ENCODE data around the gene NTRK3. TPM values are rescaled to one million over a fixed set of nuclear protein-coding genes. Genes with fewer than 3 reads are reported as not detected.

Gene NTRK3
- total RNA-seq, 1 experiment from 2014 or later: not detected

DNA sequence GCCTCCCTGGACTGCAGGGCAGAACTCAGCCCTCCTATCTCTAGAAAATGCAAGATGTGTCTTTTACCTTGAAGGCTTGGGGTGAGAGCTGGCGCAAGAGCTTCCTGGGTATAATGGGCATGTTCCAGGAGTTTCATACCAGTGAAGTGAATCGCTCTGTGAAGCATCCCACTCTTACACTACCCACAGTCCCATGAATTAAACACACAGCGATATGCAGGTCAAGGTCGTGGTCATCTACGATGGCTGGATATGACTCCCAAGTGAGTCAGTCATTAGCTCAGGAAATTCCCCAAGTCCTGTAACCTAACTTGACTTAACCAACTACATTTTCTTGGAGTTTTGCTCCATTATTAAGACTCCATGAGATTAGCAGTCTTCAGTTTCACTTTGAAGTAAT lies 439.7 kb downstream of the NTRK3 start:
- no peaks in the 10 kb centered on the region for H3K36me3 Mint-ChIP-seq (ENCODE audit: insufficient read depth, unreplicated experiment)
- H3K27ac Mint-ChIP-seq (ENCODE audit: unreplicated experiment): no peak overlapping the region
- Histone ChIP-seq H3K4me1 (no peaks in the 10 kb centered on the region), H3K4me3 (ENCODE audit: low read depth, low read length) (no peak overlapping the region), H3K27me3 (replicated peaks; ENCODE audit: control insufficient read depth, insufficient read depth, low read length) (no peaks in the 10 kb centered on the region), H3K9me3 (no peaks in the 10 kb centered on the region), H3K36me3 (ENCODE audit: control insufficient read depth, insufficient read depth, low read length) (no peaks in the 10 kb centered on the region)
- TF ChIP-seq, protein P1, sequence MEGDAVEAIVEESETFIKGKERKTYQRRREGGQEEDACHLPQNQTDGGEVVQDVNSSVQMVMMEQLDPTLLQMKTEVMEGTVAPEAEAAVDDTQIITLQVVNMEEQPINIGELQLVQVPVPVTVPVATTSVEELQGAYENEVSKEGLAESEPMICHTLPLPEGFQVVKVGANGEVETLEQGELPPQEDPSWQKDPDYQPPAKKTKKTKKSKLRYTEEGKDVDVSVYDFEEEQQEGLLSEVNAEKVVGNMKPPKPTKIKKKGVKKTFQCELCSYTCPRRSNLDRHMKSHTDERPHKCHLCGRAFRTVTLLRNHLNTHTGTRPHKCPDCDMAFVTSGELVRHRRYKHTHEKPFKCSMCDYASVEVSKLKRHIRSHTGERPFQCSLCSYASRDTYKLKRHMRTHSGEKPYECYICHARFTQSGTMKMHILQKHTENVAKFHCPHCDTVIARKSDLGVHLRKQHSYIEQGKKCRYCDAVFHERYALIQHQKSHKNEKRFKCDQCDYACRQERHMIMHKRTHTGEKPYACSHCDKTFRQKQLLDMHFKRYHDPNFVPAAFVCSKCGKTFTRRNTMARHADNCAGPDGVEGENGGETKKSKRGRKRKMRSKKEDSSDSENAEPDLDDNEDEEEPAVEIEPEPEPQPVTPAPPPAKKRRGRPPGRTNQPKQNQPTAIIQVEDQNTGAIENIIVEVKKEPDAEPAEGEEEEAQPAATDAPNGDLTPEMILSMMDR (IDR thresholded peaks at IDR 0.05; ENCODE audit: insufficient read depth in 1 of 2, low read depth in 1 of 2, low read length in 1 of 2, severe bottlenecking in 1 of 2, unreplicated experiment in 1 of 2): no peak
- DNase-seq: no peak
- H3K4me1 Mint-ChIP-seq (ENCODE audit: low read depth, unreplicated experiment): no peaks in the 10 kb centered on the region
- POLR2A ChIA-PET: no interaction called here
- no TSS peak for BruUV-seq (replicated peaks)
- H3K9me3 Mint-ChIP-seq (ENCODE audit: unreplicated experiment): no peaks in the 10 kb centered on the region
- intact Hi-C loops (cut with micrococcal nuclease; ENCODE audit: unreplicated experiment): no loop called here
- peaks cover 15% of the 10 kb centered on the region for H3K27me3 Mint-ChIP-seq (ENCODE audit: insufficient read depth, unreplicated experiment)
- no peak overlapping the region for H3K4me3 Mint-ChIP-seq (ENCODE audit: unreplicated experiment)
- CTCF ChIA-PET: no interaction called here

DNA sequence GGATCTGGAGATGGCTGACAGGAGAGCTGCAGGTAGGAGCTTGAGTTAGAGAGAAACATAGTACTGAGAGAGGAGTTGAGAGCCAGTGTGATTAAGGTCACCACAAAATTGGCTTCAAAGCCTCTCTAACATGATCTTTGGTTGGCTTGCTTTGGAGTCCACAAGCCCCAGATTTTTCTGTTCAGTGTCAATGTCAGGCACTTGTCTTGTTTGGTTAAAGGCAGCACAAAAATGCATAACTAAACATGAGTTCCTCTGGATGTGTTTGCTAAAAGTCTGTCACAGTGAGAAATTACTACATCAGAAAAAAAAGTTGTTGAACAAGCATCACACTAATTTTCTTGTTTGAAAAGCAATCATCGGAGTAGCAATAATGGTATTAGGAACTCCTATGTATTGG lies 440.5 kb downstream of the NTRK3 start:
- Mint-ChIP-seq H3K4me3 (ENCODE audit: unreplicated experiment) (no peak overlapping the region), H3K27me3 (ENCODE audit: insufficient read depth, unreplicated experiment) (peaks cover 15% of the 10 kb centered on the region), H3K4me1 (ENCODE audit: low read depth, unreplicated experiment) (no peaks in the 10 kb centered on the region), H3K9me3 (ENCODE audit: unreplicated experiment) (no peaks in the 10 kb centered on the region), H3K36me3 (ENCODE audit: insufficient read depth, unreplicated experiment) (no peaks in the 10 kb centered on the region), H3K27ac (ENCODE audit: unreplicated experiment) (no peak overlapping the region)
- POLR2A ChIA-PET: no interaction called here
- BruUV-seq (replicated peaks): no TSS peak
- Histone ChIP-seq H3K27me3 (replicated peaks; ENCODE audit: control insufficient read depth, insufficient read depth, low read length) (no peaks in the 10 kb centered on the region), H3K36me3 (ENCODE audit: control insufficient read depth, insufficient read depth, low read length) (no peaks in the 10 kb centered on the region), H3K9me3 (no peaks in the 10 kb centered on the region), H3K4me1 (no peaks in the 10 kb centered on the region), H3K4me3 (ENCODE audit: low read depth, low read length) (no peak overlapping the region)
- intact Hi-C loops (cut with micrococcal nuclease; ENCODE audit: unreplicated experiment): no loop called here
- TF ChIP-seq, protein P1 (IDR thresholded peaks at IDR 0.05; ENCODE audit: insufficient read depth in 1 of 2, low read depth in 1 of 2, low read length in 1 of 2, severe bottlenecking in 1 of 2, unreplicated experiment in 1 of 2): no peak
- DNase-seq: no peak
- CTCF ChIA-PET: no interaction called here

Other genes starting within 250 kb of the NTRK3 start
- 44.5 and 46.5 TPM in 2 replicates for gene MRPL46, start 210.6 kb upstream of the NTRK3 start, total RNA-seq (2022)
- gene MRPS11, start 211.0 kb upstream of the NTRK3 start, total RNA-seq (2022): 48.4 and 50.2 TPM in 2 replicates

All from Caco-2 (cell line).